GM21576 (cell line): Measurements from ENCODE around the gene TMPRSS6.

Experiments
- ATAC-seq: cut with Tn5 transposase; IDR thresholded peaks from one replicate; pipeline ENCODE4 v1.9.1; 2021; ENCODE audit warnings: mild to moderate bottlenecking, moderate library complexity; ENCODE audit not compliant: unreplicated experiment

Gene TMPRSS6

DNA sequence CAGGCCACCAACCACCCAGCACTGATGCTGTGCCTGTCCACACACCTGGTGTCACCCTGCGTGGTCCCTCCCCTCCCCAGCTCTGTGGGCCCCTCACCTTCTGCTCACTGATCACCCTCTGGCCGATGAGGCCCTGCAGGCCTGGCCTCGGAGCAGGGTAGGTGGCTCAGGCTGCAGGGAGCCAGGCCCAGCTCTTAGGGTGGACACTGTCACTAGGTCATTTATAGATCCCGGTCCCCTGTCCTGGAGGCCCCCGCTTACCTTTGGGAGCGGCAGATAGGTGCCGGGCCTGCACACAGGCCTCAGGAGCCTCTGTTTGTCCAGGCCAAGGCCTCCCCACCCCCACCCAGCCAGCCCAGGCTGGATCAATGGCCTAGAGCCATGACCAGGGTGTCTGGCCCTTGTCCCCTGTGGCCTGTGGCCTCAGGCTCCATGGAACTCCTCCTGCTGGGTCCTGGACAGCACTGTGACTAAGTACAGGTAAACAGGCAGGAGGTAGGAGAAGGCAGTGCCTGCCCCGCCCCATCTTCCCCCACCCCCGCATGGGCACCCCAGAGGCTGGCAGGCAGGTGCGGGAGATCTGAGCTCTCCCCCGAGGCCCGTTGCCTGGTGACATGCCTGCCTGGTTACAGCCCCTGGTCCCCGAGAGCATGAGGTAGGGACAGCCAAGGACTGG is at the start of gene TMPRSS6:
TMPRSS6 (minus strand) TSS at position 472 of the 676 bp plus-strand sequence. CDS start 6,296 bp downstream, outside the sequence.
- no peak for ATAC-seq

DNA sequence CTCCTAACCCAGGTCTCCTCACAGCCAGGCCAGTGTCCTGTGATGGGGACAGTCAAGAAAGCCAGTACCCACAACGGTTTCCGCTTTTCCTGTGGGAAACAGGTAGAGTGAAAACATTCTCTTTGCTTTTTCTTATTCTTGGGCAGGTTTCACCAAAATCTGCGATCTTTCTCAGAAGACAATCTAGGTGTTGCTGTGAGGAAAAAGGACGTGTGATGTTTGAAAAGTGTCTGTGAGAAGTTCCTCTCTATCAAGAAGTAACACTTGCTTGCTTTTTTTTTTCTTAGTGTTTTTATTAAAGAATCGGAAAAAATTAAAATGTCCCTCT is 49.4 kb upstream of the TMPRSS6 start:
- no peak for ATAC-seq

GRCh38 chr22:37157516-37158285 is 48.2 kb upstream of the TMPRSS6 start:
- ATAC-seq = no peak

- ATAC-seq = no peak
Observed at GRCh38 chr22:37156686-37157435, 47.3 kb upstream of the TMPRSS6 start.

DNA sequence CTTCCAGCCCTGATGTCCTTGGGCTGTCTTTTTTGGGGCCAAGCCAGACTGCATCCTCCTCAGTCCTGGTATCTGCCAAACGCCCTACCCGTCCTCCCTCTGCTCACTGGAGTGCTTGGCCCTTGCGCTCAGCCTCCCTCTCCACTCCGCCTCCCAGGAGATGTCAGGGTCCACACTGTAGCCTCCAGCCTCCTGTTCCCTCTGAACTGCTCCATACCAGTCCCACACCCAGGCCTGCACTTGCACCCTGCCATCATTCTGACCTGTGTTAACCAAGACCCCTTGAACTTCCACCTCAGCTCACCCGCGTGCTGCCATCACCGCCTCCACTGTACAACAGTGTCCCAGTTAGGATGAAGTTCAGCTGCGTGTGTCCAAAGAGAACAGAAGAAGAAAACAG is 46.5 kb upstream of the TMPRSS6 start:
- ATAC-seq = no peak

DNA sequence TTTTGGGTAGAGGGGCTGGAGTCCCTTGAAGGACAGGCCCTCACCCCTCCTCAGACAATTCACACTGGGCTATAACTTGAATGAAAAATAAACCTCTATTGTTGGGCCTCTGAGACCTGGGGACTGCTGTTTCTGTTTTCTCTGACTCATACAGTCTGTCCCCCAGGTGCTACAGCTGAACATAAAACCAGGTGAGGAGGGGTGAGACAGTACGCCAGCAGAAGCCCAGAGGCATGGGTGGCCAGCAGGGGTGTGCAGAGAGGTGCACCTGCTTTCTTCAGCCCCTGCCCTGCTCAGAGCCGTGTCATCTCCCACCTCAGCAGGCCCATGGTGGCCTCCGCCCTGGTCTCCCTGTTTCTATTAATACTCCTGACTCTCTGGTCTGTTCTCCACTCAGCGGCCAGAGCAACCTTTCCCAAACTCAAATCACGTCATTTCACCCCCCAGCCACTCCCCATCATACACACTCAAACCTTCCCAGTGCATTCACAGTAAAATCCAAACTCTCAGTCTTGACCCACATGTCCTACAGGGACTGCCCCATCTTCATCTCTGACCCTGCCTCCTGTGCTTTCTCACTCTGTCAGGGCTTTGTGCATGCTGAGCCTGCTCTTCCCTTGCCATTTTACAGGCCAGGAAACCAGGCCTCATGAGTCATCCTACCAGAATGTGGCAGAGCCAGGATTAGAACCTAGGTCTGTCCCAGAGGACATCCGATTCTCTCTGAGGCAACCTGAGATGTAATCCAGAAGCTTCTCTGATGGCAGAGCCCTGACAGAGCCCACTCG is 45.6 kb upstream of the TMPRSS6 start:
- no peak for ATAC-seq

DNA sequence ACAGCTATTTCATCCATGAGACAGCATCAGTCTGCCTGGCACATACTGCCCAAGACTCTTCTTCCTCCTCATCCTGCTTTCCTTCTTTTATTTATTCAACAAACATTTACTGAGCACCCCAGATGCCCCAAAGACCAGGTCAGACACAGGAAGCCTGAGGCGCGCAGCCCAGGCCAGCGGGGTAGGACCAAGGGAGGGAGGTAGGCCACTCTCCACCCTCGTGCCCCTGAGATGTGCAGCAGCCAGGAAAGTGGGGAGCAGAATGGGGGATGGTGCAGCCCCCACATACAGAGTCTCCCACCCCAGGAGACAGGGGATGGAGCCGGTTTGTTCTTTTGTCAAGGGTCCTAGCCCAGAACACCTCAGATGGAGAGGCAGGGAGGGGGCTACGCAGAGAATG is 44.4 kb upstream of the TMPRSS6 start:
- ATAC-seq = no peak

- ATAC-seq = no peak
Observed at GRCh38 chr22:37151401-37151800, 41.9 kb upstream of the TMPRSS6 start.

DNA sequence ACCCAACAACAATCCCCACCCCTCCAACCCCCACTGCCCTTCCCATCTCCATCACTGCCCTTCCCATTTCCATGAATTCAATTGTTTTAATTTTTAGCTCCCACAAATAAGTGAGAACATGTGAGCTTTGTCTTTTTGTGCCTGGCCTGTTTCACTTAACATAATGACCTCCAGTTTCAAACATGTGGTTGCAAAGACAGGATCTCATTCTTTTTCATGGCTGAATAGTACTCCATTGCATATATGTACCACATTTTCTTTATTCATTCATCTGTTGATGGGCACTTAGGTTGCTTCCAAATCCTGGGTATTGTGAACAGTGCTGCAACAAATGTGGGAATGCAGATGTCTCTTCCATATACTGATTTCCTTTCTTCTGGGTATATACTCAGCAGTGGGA is 41.2 kb upstream of the TMPRSS6 start:
- no peak for ATAC-seq

DNA sequence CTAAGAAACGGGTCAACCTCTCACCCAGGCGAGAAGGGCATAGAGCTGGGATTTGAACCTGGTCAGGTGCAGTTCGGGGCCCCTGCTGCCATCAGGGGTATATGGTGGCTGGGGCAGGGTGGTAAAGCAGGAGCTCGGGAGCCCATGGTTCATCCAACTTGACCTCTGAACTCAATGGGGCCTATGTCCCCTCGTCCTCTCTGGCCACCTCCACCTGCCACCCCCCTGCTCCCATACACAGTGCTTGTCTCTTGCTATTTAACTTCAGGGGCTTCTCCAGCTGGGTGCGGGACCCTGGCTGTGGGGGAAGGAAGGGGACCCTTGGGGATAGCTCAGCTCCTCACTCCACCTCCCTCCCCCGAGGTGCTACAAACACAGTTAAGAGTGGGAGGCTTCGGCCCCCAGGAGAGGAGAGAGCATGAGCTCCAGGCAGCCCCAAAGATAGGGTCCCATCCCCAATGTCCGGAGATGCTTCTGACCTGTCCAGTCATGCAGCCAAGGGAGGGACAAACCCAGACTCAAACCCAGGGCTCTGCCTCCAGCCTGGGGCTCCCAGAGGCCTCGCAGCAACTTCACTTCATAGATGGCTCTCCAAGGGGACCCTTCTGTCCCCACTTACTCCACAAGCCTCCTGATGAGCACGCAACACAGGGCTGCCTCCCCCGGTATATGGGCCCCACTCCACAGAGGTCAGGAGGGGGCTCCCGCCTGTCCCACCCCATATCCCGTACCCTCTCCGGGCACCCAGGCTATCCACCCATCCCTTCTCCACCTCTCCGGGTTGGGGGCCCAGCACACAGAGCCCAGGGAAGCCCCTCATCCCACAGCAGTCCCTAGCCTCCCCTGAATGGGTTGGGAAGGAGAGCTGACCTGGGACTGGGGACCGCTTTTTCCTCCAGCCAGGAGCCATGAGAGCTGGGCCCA is 39.5 kb upstream of the TMPRSS6 start:
- ATAC-seq = peak; percentile 14

GRCh38 chr22:37148031-37148651 is 38.6 kb upstream of the TMPRSS6 start:
- no peak for ATAC-seq

GRCh38 chr22:37147186-37147990 is 37.9 kb upstream of the TMPRSS6 start:
- no peak for ATAC-seq

GRCh38 chr22:37146507-37147180 is 37.1 kb upstream of the TMPRSS6 start:
- ATAC-seq = no peak

DNA sequence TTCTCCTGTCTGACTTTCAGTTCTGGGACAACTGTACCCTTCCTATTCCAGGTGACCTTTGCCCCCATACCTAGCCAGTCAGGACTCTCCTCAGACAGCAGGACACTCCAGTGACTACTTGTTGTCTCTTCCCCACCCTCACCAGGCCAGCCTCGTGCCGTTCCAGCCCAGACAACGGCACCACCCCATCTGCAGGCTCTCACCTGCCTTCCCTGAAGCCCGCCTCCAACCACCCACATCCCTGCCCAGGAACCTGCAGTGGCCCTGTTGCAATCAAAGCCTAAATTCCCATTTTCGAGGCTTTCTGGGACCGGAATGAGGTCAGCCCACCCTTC is 36.5 kb upstream of the TMPRSS6 start:
- no peak for ATAC-seq

DNA sequence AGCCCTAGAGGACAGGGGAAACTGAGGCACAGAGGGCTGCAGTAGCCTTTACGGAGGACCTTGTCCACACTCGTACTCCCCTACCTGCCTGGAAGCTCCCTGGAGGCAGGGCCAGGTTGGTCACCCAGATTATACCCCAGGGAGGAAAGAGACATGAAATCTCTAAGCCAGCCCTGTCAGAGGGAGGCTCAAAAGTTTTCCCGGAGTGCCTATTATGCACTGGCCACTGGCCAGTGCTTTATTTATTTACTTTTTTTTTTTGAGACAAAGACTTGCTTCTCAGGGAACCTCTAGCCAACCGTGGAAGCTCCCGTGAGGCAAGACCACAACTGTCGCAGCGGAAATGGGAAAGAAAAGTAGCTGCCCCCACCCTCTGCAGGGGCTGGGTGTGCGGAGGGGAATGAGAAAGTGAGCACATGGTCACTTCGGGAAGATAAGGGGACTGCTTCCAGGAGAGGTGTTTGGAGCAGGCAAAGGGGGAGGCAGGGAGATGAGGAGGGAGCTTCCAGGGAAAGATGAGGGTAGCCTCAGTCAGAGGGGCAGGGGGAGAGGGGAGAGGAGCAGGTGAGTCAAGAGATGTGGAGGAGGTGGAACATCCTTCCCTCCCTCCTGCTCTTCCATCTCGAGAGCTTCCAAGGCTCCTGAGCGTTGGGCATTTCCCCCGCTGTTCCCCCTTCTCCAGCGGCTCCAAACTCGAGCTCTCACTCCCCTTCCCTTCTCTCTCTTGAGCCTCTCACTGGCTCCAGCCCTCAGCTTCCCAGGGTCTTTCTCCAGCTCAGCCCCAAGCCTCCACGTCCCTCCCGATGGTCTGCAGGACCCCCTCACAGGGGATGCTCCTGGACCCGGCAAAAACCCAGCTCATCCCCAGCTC is 35.9 kb upstream of the TMPRSS6 start:
- ATAC-seq = no peak

DNA sequence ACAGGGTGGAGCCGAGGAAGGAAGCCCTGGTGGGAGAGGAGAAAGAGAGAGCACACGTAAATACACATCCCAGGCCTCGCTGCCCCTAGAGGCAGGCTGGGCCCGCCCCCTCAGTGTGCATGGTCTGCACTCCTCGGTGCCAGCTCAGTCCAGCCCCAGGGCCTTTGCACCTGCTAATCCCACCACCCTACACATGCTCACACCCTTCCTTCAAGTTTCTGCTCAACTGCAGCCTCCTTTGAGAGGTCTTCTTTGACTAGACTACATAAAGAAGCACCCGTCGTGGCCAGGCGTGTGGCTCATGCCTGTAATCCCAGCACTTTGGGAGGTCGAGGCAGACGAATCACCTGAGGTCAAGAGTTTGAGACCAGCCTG is 34.7 kb upstream of the TMPRSS6 start:
- no peak for ATAC-seq

DNA sequence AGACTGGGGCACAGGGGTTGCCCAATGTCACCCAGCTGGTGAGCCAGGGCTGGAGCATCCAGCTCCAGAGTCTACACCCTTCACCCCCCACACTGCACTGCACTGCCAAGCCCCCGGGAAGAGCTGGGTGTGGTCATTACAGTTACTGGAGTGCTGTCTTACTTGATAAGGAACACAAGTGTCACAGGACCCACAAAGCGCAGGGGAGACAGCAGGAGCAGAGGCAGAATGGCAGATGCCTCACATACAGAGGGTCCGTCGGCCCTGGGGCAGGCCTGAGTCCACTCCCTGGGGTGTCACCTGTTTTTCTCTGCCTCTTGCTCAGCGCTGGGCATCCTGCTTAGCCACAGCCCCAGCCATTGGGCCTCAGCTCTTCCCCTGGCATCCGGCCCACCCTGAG is 32.5 kb upstream of the TMPRSS6 start:
- no peak for ATAC-seq
